Transverse colon (tissue), 3 donors: ENCODE measurements around the gene PRKCD.

ENCODE experiments used
- POLR2A ChIP-seq: fragments of 450-650 bp; IDR thresholded peaks from one replicate; pipeline ENCODE4 v1.6.1; 2016; ENCODE audit warnings: antibody characterized with exemption, mild to moderate bottlenecking, moderate library complexity
- TF ChIP-seq, protein P1 (sequence below), 5 experiments: fragments of 200-600 bp in 3 of 5; fragments of 450-650 bp in 2 of 5; sonication (generic) in 3 of 5; IDR thresholded peaks; 1 replicate in 2 of 5; 2 replicates in 3 of 5; pipeline ENCODE4 v1.5.1; 2016 to 2017; ENCODE audit warnings: antibody characterized with exemption in 5 of 5, inconsistent platforms in 3 of 5, mild to moderate bottlenecking in 2 of 5, moderate library complexity in 1 of 5

DNA sequence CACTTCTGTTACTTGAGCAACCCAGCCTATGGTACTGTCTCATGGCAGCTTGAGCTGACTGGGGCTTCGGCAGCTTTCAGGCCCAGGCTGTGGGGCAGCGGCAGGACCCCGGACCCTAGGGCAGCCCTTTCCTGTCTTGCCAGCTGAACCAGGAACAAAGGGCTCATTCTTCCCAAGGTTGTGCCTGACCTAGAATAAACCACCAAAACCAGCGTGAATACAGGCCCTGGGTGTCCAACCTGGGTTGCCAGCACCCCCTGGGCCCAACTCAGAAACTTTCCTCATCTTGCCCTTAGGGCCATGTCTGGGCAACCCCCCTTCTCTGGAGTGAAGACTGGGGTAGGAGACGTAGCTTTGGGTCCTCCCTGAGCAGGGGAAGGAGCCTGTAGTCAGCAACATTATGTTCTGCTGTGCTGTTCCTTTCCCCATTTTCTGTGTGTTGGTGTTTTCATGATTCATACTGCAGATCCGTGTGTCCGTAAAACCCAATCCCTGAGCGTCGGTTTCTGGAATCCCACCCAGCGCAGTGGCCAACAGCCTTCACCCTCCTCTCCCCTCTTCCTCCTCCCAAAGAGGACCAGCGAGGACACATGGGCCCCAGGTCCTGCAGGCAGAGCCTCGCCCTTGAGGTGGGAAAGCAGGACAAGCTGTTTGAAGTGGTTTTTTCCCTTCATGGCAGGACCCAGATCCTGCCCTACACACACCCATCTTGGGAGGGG is 61.3 kb downstream of the PRKCD start:
- TF ChIP-seq, protein P1, sequence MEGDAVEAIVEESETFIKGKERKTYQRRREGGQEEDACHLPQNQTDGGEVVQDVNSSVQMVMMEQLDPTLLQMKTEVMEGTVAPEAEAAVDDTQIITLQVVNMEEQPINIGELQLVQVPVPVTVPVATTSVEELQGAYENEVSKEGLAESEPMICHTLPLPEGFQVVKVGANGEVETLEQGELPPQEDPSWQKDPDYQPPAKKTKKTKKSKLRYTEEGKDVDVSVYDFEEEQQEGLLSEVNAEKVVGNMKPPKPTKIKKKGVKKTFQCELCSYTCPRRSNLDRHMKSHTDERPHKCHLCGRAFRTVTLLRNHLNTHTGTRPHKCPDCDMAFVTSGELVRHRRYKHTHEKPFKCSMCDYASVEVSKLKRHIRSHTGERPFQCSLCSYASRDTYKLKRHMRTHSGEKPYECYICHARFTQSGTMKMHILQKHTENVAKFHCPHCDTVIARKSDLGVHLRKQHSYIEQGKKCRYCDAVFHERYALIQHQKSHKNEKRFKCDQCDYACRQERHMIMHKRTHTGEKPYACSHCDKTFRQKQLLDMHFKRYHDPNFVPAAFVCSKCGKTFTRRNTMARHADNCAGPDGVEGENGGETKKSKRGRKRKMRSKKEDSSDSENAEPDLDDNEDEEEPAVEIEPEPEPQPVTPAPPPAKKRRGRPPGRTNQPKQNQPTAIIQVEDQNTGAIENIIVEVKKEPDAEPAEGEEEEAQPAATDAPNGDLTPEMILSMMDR (IDR thresholded peaks at IDR 0.05) = no peak
- no peak for TF ChIP-seq POLR2A
